GM23338 (cell line): ENCODE results near the gene ADAMTS4. TPM values are rescaled to one million over a fixed set of nuclear protein-coding genes. Genes with fewer than 3 reads are reported as not detected.
A peak's percentile ranks its signal among the peaks of the same experiment; 100 is the strongest.

Source experiments
- ATAC-seq: fragments of 200-7000 bp; cut with Tn5 transposase; 3 replicates; pipeline ENCODE4 v1.9.1; 2020
- DNase-seq: peaks from one replicate; pipeline ENCODE4 v3.0.0-alpha.2; 2015; ENCODE audit warnings: low spot score
- H2AFZ ChIP-seq: fragments of 200-600 bp; sonication (generic); 2 replicates; pipeline ENCODE4 v1.8.0; 2016; ENCODE audit warnings: antibody characterized with exemption, mild to moderate bottlenecking, moderate library complexity
- H3F3A ChIP-seq: fragments of 200-600 bp; sonication (generic); replicated peaks from 2 replicates; pipeline ENCODE4 v1.8.0; 2017; ENCODE audit warnings: antibody characterized with exemption, mixed run types, low read depth
- H3K27ac ChIP-seq: fragments of 200-600 bp; sonication (generic); 2 replicates; pipeline ENCODE4 v1.6.1; 2016; ENCODE audit warnings: low read depth
- H3K27me3 ChIP-seq: fragments of 200-600 bp; sonication (generic); 2 replicates; pipeline ENCODE4 v1.8.0; 2016; ENCODE audit warnings: mild to moderate bottlenecking, mixed run types, moderate library complexity; ENCODE audit not compliant: insufficient read depth
- H3K36me3 ChIP-seq: fragments of 200-600 bp; sonication (generic); 2 replicates; pipeline ENCODE4 v1.8.0; 2016; ENCODE audit warnings: mild to moderate bottlenecking; ENCODE audit not compliant: insufficient read depth
- H3K4me1 ChIP-seq: fragments of 200-600 bp; sonication (generic); 2 replicates; pipeline ENCODE4 v1.8.0; 2016; ENCODE audit warnings: mild to moderate bottlenecking, moderate library complexity; ENCODE audit not compliant: insufficient read depth
- H3K4me2 ChIP-seq: fragments of 200-600 bp; sonication (generic); 2 replicates; pipeline ENCODE4 v1.7.1; 2017; ENCODE audit warnings: mixed run types
- H3K4me3 ChIP-seq: fragments of 200-600 bp; sonication (generic); 2 replicates; pipeline ENCODE4 v1.6.1; 2016; ENCODE audit warnings: mixed run types
- H3K79me2 ChIP-seq: fragments of 200-600 bp; sonication (generic); replicated peaks from 2 replicates; pipeline ENCODE4 v1.8.0; 2017; ENCODE audit warnings: mild to moderate bottlenecking; ENCODE audit not compliant: insufficient read depth
- H3K9me2 ChIP-seq: fragments of 200-600 bp; sonication (generic); 2 replicates; pipeline ENCODE4 v1.8.0; 2017; ENCODE audit not compliant: insufficient read depth
- H4K20me1 ChIP-seq: fragments of 200-600 bp; sonication (generic); replicated peaks from 2 replicates; pipeline ENCODE4 v1.8.0; 2017; ENCODE audit warnings: mild to moderate bottlenecking; ENCODE audit not compliant: insufficient read depth
- H3K27ac Mint-ChIP-seq: 2 replicates; pipeline ENCODE4 v1.8.0; 2020; ENCODE audit warnings: inconsistent platforms, mild to moderate bottlenecking, moderate library complexity, mixed read lengths
- H3K27me3 Mint-ChIP-seq: 3 replicates; pipeline ENCODE4 v1.8.0; 2022; ENCODE audit warnings: low read depth, mild to moderate bottlenecking, moderate library complexity, mixed read lengths, inconsistent platforms; ENCODE audit not compliant: insufficient read depth, poor library complexity
- H3K36me3 Mint-ChIP-seq: 3 replicates; pipeline ENCODE4 v1.8.0; 2021; ENCODE audit warnings: low read depth, mild to moderate bottlenecking, inconsistent platforms, moderate library complexity, mixed read lengths
- H3K4me1 Mint-ChIP-seq: 3 replicates; pipeline ENCODE4 v1.8.0; 2020; ENCODE audit warnings: mild to moderate bottlenecking, inconsistent platforms, mixed read lengths
- H3K4me3 Mint-ChIP-seq: 3 replicates; pipeline ENCODE4 v1.8.0; 2021; ENCODE audit warnings: moderate library complexity, mild to moderate bottlenecking, inconsistent platforms, mixed read lengths
- H3K9me3 Mint-ChIP-seq: 3 replicates; pipeline ENCODE4 v1.8.0; 2020; ENCODE audit warnings: moderate library complexity, mild to moderate bottlenecking, inconsistent platforms, mixed read lengths
- CREB1 ChIP-seq: fragments of 250-450 bp; sonication (Bioruptor Pico); IDR thresholded peaks from 2 replicates; pipeline ENCODE4 v1.5.0; 2020; ENCODE audit warnings: low read depth, mild to moderate bottlenecking, moderate library complexity
- ETS1 ChIP-seq: IDR thresholded peaks from 2 replicates; pipeline ENCODE4 v1.6.1; 2016; ENCODE audit warnings: antibody characterized with exemption
- EZH2 ChIP-seq: fragments of 200-600 bp; sonication (generic); IDR thresholded peaks from one replicate; pipeline ENCODE4 v1.8.0; 2017; ENCODE audit warnings: antibody characterized with exemption, mild to moderate bottlenecking, low read depth; ENCODE audit not compliant: unreplicated experiment
- EZH2phosphoT487 ChIP-seq: fragments of 200-600 bp; sonication (generic); IDR thresholded peaks from one replicate; pipeline ENCODE4 v1.8.1; 2018; ENCODE audit warnings: antibody characterized with exemption; ENCODE audit not compliant: unreplicated experiment
- JUNB ChIP-seq: IDR thresholded peaks from one replicate; pipeline ENCODE4 v1.6.1; 2016; ENCODE audit warnings: antibody characterized with exemption; ENCODE audit not compliant: unreplicated experiment
- NANOG ChIP-seq: IDR thresholded peaks from 2 replicates; pipeline ENCODE4 v1.6.1; 2016; ENCODE audit warnings: antibody characterized with exemption, borderline replicate concordance
- POLR2AphosphoS5 ChIP-seq: IDR thresholded peaks from 2 replicates; pipeline ENCODE4 v1.6.1; 2016; ENCODE audit warnings: antibody characterized with exemption, low read depth
- REST ChIP-seq: IDR thresholded peaks from one replicate; pipeline ENCODE4 v1.6.1; 2018; ENCODE audit warnings: antibody characterized with exemption; ENCODE audit not compliant: unreplicated experiment
- STAT1 ChIP-seq: IDR thresholded peaks from one replicate; pipeline ENCODE4 v1.6.1; 2016; ENCODE audit warnings: antibody characterized with exemption; ENCODE audit not compliant: unreplicated experiment
- ZNF114 ChIP-seq: fragments of 250-450 bp; sonication (Bioruptor Pico); IDR thresholded peaks from 2 replicates; pipeline ENCODE4 v1.5.0; 2020; ENCODE audit warnings: mild to moderate bottlenecking, moderate library complexity
- ZNF331 ChIP-seq: fragments of 250-450 bp; sonication (Bioruptor Pico); IDR thresholded peaks from 2 replicates; pipeline ENCODE4 v1.5.0; 2020; ENCODE audit warnings: low read depth, mild to moderate bottlenecking, moderate library complexity
- ZNF462 ChIP-seq: fragments of 250-450 bp; sonication (Bioruptor Pico); IDR thresholded peaks from 2 replicates; pipeline ENCODE4 v1.5.0; 2020; ENCODE audit warnings: mild to moderate bottlenecking, moderate library complexity
- polyA plus RNA-seq: library from polyadenylated mRNA; unstranded; fragments of >200 nt; fragmentation: Nextera tagmentation; extraction: Ambion mirVana; gene quantifications from 2 replicates; pipeline ENCODE4 v1.2.1, GENCODE V29; 2016
- total RNA-seq: library from RNA; depleted of rRNA; stranded (reverse); fragments of >200 nt; shearing (Covaris generic); gene quantifications from 2 replicates; pipeline ENCODE4 v1.2.3, GENCODE V29; 2014
- TF ChIP-seq, protein P1 (sequence below), 2 experiments: fragments of 200-600 bp in 1 of 2; sonication (generic) in 1 of 2; conservative IDR thresholded peaks; 2 replicates each; pipeline versions ENCODE4 v1.5.1 to v1.6.1; 2016 to 2017; ENCODE audit warnings: antibody characterized with exemption in 2 of 2, low read depth in 2 of 2, mild to moderate bottlenecking in 2 of 2, moderate library complexity in 1 of 2

ADAMTS4 gene
- total and polyA plus RNA-seq, 2 experiments from 2014 or later: 1.3 to 5.2 TPM

- Histone ChIP-seq H3K79me2 (peaks cover 8% of the 10 kb centered on the region), H3K9me2 (no peaks in the 10 kb centered on the region), H3K4me2 (peak within 1 kb of the TSS; percentile 100), H3K27ac (peak within 1 kb of the TSS; percentile 92), H3K4me3 (peak within 1 kb of the TSS; percentile 99), H4K20me1 (peaks cover 6% of the 10 kb centered on the region; the same call in 1 of the 2 replicates), H2AFZ (peak within 1 kb of the TSS; percentile 98), H3K36me3 (peaks cover 12% of the 10 kb centered on the region), H3K27me3 (no peaks in the 10 kb centered on the region), H3K4me1 (peaks cover 15% of the 10 kb centered on the region; the same call in 1 of the 2 replicates), H3F3A (no peaks in the 10 kb centered on the region)
- no peaks in the 10 kb centered on the region for H3K9me3 Mint-ChIP-seq
- peaks cover 4% of the 10 kb centered on the region for H3K27me3 Mint-ChIP-seq
- H3K4me1 Mint-ChIP-seq: peaks cover 15% of the 10 kb centered on the region
- TF ChIP-seq REST (no peak), ZNF114 (CRISPR knock-in tag) (no peak), STAT1 (no peak), ZNF331 (CRISPR knock-in tag) (no peak), JUNB (no peak), ZNF462 (CRISPR knock-in tag) (no peak), EZH2 (no peak), CREB1 (CRISPR knock-in tag) (peak; percentile 88), EZH2phosphoT487 (no peak), NANOG (no peak), ETS1 (peak; percentile 72), POLR2AphosphoS5 (peak; percentile 97)
- TF ChIP-seq, protein P1, sequence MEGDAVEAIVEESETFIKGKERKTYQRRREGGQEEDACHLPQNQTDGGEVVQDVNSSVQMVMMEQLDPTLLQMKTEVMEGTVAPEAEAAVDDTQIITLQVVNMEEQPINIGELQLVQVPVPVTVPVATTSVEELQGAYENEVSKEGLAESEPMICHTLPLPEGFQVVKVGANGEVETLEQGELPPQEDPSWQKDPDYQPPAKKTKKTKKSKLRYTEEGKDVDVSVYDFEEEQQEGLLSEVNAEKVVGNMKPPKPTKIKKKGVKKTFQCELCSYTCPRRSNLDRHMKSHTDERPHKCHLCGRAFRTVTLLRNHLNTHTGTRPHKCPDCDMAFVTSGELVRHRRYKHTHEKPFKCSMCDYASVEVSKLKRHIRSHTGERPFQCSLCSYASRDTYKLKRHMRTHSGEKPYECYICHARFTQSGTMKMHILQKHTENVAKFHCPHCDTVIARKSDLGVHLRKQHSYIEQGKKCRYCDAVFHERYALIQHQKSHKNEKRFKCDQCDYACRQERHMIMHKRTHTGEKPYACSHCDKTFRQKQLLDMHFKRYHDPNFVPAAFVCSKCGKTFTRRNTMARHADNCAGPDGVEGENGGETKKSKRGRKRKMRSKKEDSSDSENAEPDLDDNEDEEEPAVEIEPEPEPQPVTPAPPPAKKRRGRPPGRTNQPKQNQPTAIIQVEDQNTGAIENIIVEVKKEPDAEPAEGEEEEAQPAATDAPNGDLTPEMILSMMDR (conservative IDR thresholded peaks at IDR 0.05; ENCODE audit: low read depth in 2 of 2): peak; percentile 32 to 65; a peak in 3 of 4 replicates
- DNase-seq (peak; percentile 92), ATAC-seq (peak; percentile 92)
- peaks cover 32% of the 10 kb centered on the region for H3K36me3 Mint-ChIP-seq
- H3K27ac Mint-ChIP-seq: peak within 1 kb of the TSS; percentile 99
- peak within 1 kb of the TSS; percentile 98 for H3K4me3 Mint-ChIP-seq
Measured at GRCh38 chr1:161177112-161177935, 21.5 kb downstream of the ADAMTS4 start, which contains the start of gene B4GALT3. TSS of gene B4GALT3 (minus strand) at chr1:161177507. CDS start at chr1:161176060, 1,447 bp downstream.
